ENCODE data around the gene KNDC1.

- no peak for TF ChIP-seq POLR2A (IDR thresholded peaks at IDR 0.05; ENCODE audit: low read length)
- TF ChIP-seq GATA1 (IDR thresholded peaks at IDR 0.05; ENCODE audit: low read depth, low read length), result no peak
Measured at GRCh38 chr10:133151543-133151972, 8.5 kb upstream of the KNDC1 start.

Measured in erythroblast (primary cell).